Caco-2 (cell line): ENCODE results near the gene PDSS2. TPM values are rescaled to one million over a fixed set of nuclear protein-coding genes. Genes with fewer than 3 reads are reported as not detected.

ENCODE experiments used
- BruUV-seq: library from RNA; stranded (reverse); fragments of 400-500 nt; replicated peaks from 2 replicates; lab custom pipeline; 2021; lab: Mats Ljungman, UMichigan
- CTCF ChIA-PET: fragments of 300-600 bp; sonication (Branson Sonifier 250); formaldehyde crosslinking; loops from one replicate; lab custom pipeline; 2022; ENCODE audit warnings: antibody characterized with exemption; lab: Charles Lee
- POLR2A ChIA-PET: fragments of 300-600 bp; sonication (Branson Sonifier 250); formaldehyde crosslinking; loops from one replicate; lab custom pipeline; 2022; ENCODE audit warnings: antibody characterized with exemption; lab: Charles Lee
- DNase-seq, 2 experiments: peaks; one replicate each; pipeline versions ENCODE4 v3.0.0 to v3.0.0-alpha.2; 2020 to 2022
- H3K27me3 ChIP-seq: replicated peaks from 2 replicates; pipeline ENCODE4 v1.6.0; 2011; ENCODE audit warnings: low read length; ENCODE audit not compliant: control insufficient read depth, insufficient read depth
- H3K36me3 ChIP-seq: 2 replicates; pipeline ENCODE4 v1.5.1; 2011; ENCODE audit warnings: low read length; ENCODE audit not compliant: control insufficient read depth, insufficient read depth
- H3K4me1 ChIP-seq: fragments of 250-450 bp; sonication (Bioruptor Pico); 2 replicates; pipeline ENCODE4 v1.5.1; 2020; ENCODE audit warnings: mild to moderate bottlenecking
- H3K4me3 ChIP-seq: 2 replicates; pipeline ENCODE4 v1.5.1; 2011; ENCODE audit warnings: low read depth, mild to moderate bottlenecking, control low read depth, low read length
- H3K9me3 ChIP-seq: fragments of 250-450 bp; sonication (Bioruptor Pico); 2 replicates; pipeline ENCODE4 v1.5.1; 2020; ENCODE audit warnings: mild to moderate bottlenecking, moderate library complexity
- H3K27ac Mint-ChIP-seq: one replicate; pipeline ENCODE4 v1.8.0; 2022; ENCODE audit warnings: mixed read lengths; ENCODE audit not compliant: unreplicated experiment
- H3K27me3 Mint-ChIP-seq: one replicate; pipeline ENCODE4 v1.8.0; 2022; ENCODE audit warnings: mixed read lengths; ENCODE audit not compliant: insufficient read depth, unreplicated experiment
- H3K36me3 Mint-ChIP-seq: one replicate; pipeline ENCODE4 v1.8.0; 2022; ENCODE audit warnings: mild to moderate bottlenecking, mixed read lengths; ENCODE audit not compliant: insufficient read depth, unreplicated experiment
- H3K4me1 Mint-ChIP-seq: one replicate; pipeline ENCODE4 v1.8.0; 2022; ENCODE audit warnings: low read depth, mixed read lengths; ENCODE audit not compliant: unreplicated experiment
- H3K4me3 Mint-ChIP-seq: one replicate; pipeline ENCODE4 v1.8.0; 2022; ENCODE audit warnings: mild to moderate bottlenecking, moderate library complexity, mixed read lengths; ENCODE audit not compliant: unreplicated experiment
- H3K9me3 Mint-ChIP-seq: one replicate; pipeline ENCODE4 v1.8.0; 2022; ENCODE audit warnings: mixed read lengths; ENCODE audit not compliant: unreplicated experiment
- CTCF ChIP-seq, 2 experiments: fragments of 200-600 bp in 1 of 2; IDR thresholded peaks; 1 replicate in 1 of 2; 2 replicates in 1 of 2; pipeline versions ENCODE4 v1.5.1 to v1.8.0; 2011 to 2022; ENCODE audit warnings: antibody characterized with exemption in 1 of 2, control low read depth in 1 of 2, inconsistent platforms in 1 of 2, low read depth in 1 of 2, low read length in 1 of 2, mild to moderate bottlenecking in 1 of 2, moderate library complexity in 1 of 2; ENCODE audit not compliant: insufficient read depth in 1 of 2, severe bottlenecking in 1 of 2, unreplicated experiment in 1 of 2
- intact Hi-C: fragments of 100-400 bp; cut with micrococcal nuclease; formaldehyde crosslinking; loops from one replicate; pipeline ENCODE4 v1.10.0; 2022; ENCODE audit not compliant: unreplicated experiment
- total RNA-seq: library from RNA; stranded (reverse); gene quantifications from 2 replicates; pipeline ENCODE4 v1.2.3, GENCODE V29; 2022

Gene PDSS2
- total RNA-seq, 1 experiment from 2014 or later = 10.3 TPM

DNA sequence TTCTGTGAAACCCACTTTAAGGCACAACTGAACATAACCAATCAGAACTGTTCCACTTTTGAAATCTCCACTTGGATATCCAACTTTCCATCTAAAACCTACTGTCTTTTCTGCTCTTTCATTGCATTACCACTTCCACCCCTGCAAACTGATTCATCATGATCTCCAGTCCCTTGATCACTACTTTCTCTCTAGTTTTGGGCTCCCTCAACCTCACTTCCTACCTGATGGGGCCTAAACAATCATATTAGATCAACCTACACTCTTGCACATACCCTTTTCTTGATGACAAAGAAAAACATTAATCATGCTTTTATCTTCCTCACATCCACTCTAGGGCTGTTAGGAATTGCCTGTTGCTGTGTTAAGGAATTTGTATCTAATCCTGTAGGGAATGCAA, 137.6 kb downstream of the PDSS2 start:
- no peak overlapping the region for H3K4me3 Mint-ChIP-seq
- no TSS peak for BruUV-seq
- Histone ChIP-seq H3K4me1 (no peaks in the 10 kb centered on the region), H3K36me3 (no peaks in the 10 kb centered on the region), H3K4me3 (no peak overlapping the region), H3K9me3 (no peaks in the 10 kb centered on the region), H3K27me3 (no peaks in the 10 kb centered on the region)
- H3K36me3 Mint-ChIP-seq = peaks cover 5% of the 10 kb centered on the region
- H3K27me3 Mint-ChIP-seq = no peaks in the 10 kb centered on the region
- intact Hi-C loops = no loop called here
- no peak overlapping the region for H3K27ac Mint-ChIP-seq
- H3K9me3 Mint-ChIP-seq = no peaks in the 10 kb centered on the region
- ChIA-PET CTCF (no interaction called here), POLR2A (no interaction called here)
- no peak for TF ChIP-seq CTCF (IDR thresholded peaks at IDR 0.05; ENCODE audit: insufficient read depth in 1 of 2, low read depth in 1 of 2, low read length in 1 of 2, severe bottlenecking in 1 of 2, unreplicated experiment in 1 of 2)
- no peak for DNase-seq
- no peaks in the 10 kb centered on the region for H3K4me1 Mint-ChIP-seq

- H3K27me3 ChIP-seq = no peaks in the 10 kb centered on the region
- Mint-ChIP-seq H3K27me3 (no peaks in the 10 kb centered on the region), H3K4me1 (no peaks in the 10 kb centered on the region), H3K27ac (no peak overlapping the region), H3K9me3 (no peaks in the 10 kb centered on the region), H3K36me3 (peaks cover 5% of the 10 kb centered on the region), H3K4me3 (no peak overlapping the region)
- H3K36me3 ChIP-seq = no peaks in the 10 kb centered on the region
- intact Hi-C loops = loop anchor here (5.0 kb wide), 1 partner anchor 133 kb away; no protein-coding TSS in a partner anchor
- no peak for DNase-seq
- TF ChIP-seq CTCF (IDR thresholded peaks at IDR 0.05; ENCODE audit: insufficient read depth in 1 of 2, low read depth in 1 of 2, low read length in 1 of 2, severe bottlenecking in 1 of 2, unreplicated experiment in 1 of 2) = no peak
- ChIA-PET POLR2A (no interaction called here), CTCF (no interaction called here)
- no peaks in the 10 kb centered on the region for H3K4me1 ChIP-seq
- H3K9me3 ChIP-seq = no peaks in the 10 kb centered on the region
- no TSS peak for BruUV-seq
- no peak overlapping the region for H3K4me3 ChIP-seq
Measured at GRCh38 chr6:107319906-107320530, 139.3 kb downstream of the PDSS2 start.

DNA sequence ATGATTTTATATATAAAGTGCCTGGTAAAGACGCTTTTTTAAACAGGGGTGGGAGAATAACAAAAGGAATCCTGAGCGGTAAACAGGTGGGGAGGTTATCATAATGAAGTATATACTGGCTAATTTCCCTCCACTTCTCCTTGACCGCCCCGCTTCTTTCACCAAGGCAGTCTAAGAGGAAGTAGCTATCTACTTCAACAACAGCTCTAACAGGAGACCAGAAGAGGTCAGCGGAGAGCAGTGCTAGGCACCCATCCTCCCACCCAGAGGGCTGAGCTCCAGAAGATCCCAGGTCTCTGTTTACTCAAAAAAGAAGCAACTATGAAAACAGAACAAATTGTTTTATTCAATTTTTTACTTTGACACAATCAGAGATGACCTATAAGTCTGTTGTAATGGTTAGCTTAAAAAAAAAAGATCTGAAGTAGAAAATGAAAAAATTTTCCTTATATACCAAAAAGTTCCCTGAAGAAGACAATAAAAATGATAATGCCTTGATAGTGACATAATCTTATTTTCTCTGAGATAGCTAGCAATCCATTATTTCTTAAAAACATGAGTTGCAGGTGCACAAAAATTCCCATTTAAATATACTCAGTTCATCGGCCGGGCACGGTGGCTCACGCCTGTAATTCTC, 141.1 kb downstream of the PDSS2 start:
- BruUV-seq = no TSS peak
- intact Hi-C loops = loop anchor here (1.0 to 5.0 kb wide), 4 partner anchors 100 to 337 kb away; partner anchors contain the start of gene PDSS2
- H3K4me3 ChIP-seq = no peak overlapping the region
- peak; percentile 46 to 83 for TF ChIP-seq CTCF (IDR thresholded peaks at IDR 0.05; ENCODE audit: insufficient read depth in 1 of 2, low read depth in 1 of 2, low read length in 1 of 2, severe bottlenecking in 1 of 2, unreplicated experiment in 1 of 2)
- H3K27me3 Mint-ChIP-seq = no peaks in the 10 kb centered on the region
- no peaks in the 10 kb centered on the region for H3K4me1 ChIP-seq
- ChIA-PET POLR2A (interaction anchor here (1.2 kb wide), 1 partner anchor 141 kb away, joined by 10 read pairs; the partner anchor contains the start of gene PDSS2), CTCF (interaction anchor here (0.6 to 1.5 kb wide), 20 partner anchors 8 to 337 kb away, joined by 3 to 44 read pairs (median 5); partner anchors contain the start of gene PDSS2)
- no peak overlapping the region for H3K27ac Mint-ChIP-seq
- H3K36me3 ChIP-seq = no peaks in the 10 kb centered on the region
- no peak overlapping the region for H3K4me3 Mint-ChIP-seq
- peaks cover 5% of the 10 kb centered on the region for H3K36me3 Mint-ChIP-seq
- H3K27me3 ChIP-seq = no peaks in the 10 kb centered on the region
- DNase-seq = peak; percentile 55 to 60
- H3K9me3 ChIP-seq = no peaks in the 10 kb centered on the region
- H3K4me1 Mint-ChIP-seq = no peaks in the 10 kb centered on the region
- H3K9me3 Mint-ChIP-seq = no peaks in the 10 kb centered on the region
